Muscle of leg (tissue), 11 donors: ENCODE measurements around the gene CX3CR1. TPM values are rescaled to one million over a fixed set of nuclear protein-coding genes. Genes with fewer than 3 reads are reported as not detected.

ENCODE experiments used
- DNase-seq: peaks from one replicate; pipeline ENCODE4 v3.0.0; 2013
- H3K27ac ChIP-seq: one replicate; pipeline ENCODE4 v1.5.1; 2013; ENCODE audit warnings: mild to moderate bottlenecking, low read length, control low read depth
- H3K27me3 ChIP-seq: one replicate; pipeline ENCODE4 v1.6.1; 2013; ENCODE audit warnings: low read length; ENCODE audit not compliant: control insufficient read depth, insufficient read depth
- H3K36me3 ChIP-seq: one replicate; pipeline ENCODE4 v1.6.1; 2013; ENCODE audit warnings: low read length; ENCODE audit not compliant: control insufficient read depth, insufficient read depth
- H3K4me1 ChIP-seq: one replicate; pipeline ENCODE4 v1.6.1; 2013; ENCODE audit warnings: low read length; ENCODE audit not compliant: control insufficient read depth, insufficient read depth
- H3K4me3 ChIP-seq: one replicate; pipeline ENCODE4 v1.5.1; 2013; ENCODE audit warnings: low read length, control low read depth
- H3K9me3 ChIP-seq: replicated peaks from 2 replicates; pipeline ENCODE4 v1.6.1; 2013; ENCODE audit warnings: low read depth, low read length; ENCODE audit not compliant: control insufficient read depth
- WGBS: methylation state at CpG from one replicate; pipeline ENCODE4 v1.1.5; 2013; ENCODE audit warnings: missing lambda C conversion rate; ENCODE audit not compliant: insufficient coverage; 5-methylcytosine and 5-hydroxymethylcytosine counted together
- polyA plus RNA-seq, 8 donors: library from polyadenylated mRNA; unstranded; fragments of 120-200 nt; gene quantifications; one replicate each; pipeline versions ENCODE4 v1.2.1 to v1.2.3, GENCODE V29; 2013; ENCODE audit warnings: inconsistent platforms in 1 of 8, low replicate concordance in 1 of 8; ENCODE audit not compliant: insufficient read length in 8 of 8, insufficient read depth in 1 of 8
- total RNA-seq: library from RNA; stranded (reverse); fragments of 120-200 nt; gene quantifications from one replicate; pipeline ENCODE4 v1.2.4, GENCODE V29; 2013

Gene CX3CR1
- total and polyA plus RNA-seq, 9 donors = 1.5 to 5.7 (median 3.9) TPM

DNA sequence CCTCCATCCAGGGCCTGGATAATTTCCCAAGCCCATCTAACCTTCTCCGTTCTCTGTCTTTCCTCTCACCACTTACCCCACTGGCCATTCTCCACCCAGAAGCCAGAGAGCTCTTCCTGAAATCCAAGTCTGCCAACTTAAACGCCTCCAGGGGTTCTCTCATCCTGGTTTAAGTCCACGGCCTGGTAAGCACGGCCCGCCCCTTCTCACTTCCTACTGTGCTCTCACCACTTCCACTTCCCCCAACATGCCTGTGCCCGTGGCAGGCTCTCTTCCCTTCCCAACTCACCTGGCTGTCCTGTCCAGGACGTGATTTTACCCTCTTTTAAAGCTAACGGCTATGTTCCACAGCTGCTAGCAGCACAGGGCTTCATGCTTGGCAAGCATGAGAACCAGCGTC is 1.7 kb upstream of the CX3CR1 start:
- no peak for DNase-seq
- Histone ChIP-seq H3K36me3 (no peaks in the 10 kb centered on the region), H3K4me3 (no peak overlapping the region), H3K27ac (no peak overlapping the region), H3K27me3 (no peaks in the 10 kb centered on the region), H3K4me1 (peaks cover 16% of the 10 kb centered on the region), H3K9me3 (no peaks in the 10 kb centered on the region)
- 67% methylated on average over 9 of the region's 9 CpGs for WGBS

DNA sequence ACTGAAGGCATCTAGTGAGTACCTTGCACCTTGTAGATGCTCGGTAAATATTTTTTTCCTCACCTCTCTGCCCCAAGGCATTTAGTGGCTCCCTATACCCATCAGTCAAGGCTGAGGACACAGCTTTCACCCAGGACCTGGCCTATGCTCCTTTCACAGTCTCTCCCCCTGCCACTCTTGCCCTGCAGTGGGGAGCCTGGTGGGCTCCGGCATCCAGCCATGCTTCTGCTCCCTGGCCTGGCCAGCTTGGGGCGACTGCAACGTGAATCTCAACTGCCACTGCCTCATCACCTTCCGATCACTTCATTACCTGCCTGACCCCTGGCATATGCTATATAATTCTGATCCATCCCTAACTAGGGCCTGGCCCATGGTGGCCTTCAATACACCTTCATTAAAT is 735 bp upstream of the CX3CR1 start:
- 81% methylated on average over 4 of the region's 5 CpGs for WGBS
- Histone ChIP-seq H3K36me3 (no peaks in the 10 kb centered on the region), H3K9me3 (no peaks in the 10 kb centered on the region), H3K4me3 (no peak overlapping the region), H3K27me3 (no peaks in the 10 kb centered on the region), H3K4me1 (peaks cover 16% of the 10 kb centered on the region), H3K27ac (no peak overlapping the region)
- DNase-seq = no peak

- no CpG with 5 or more reads among the region's 1 CpG for WGBS
- Histone ChIP-seq H3K27me3 (no peaks in the 10 kb centered on the region), H3K4me1 (peaks cover 13% of the 10 kb centered on the region), H3K4me3 (no peak overlapping the region), H3K9me3 (no peaks in the 10 kb centered on the region), H3K36me3 (no peaks in the 10 kb centered on the region), H3K27ac (no peak overlapping the region)
- no peak for DNase-seq
These were observed 1.3 kb downstream of the CX3CR1 start for GRCh38 chr3:39278616-39278935.

GRCh38 chr3:39277893-39278615 is 1.8 kb downstream of the CX3CR1 start:
- no peaks in the 10 kb centered on the region for H3K27me3 ChIP-seq
- no peak overlapping the region for H3K4me3 ChIP-seq
- WGBS = 60% methylated on average over 4 of the region's 5 CpGs
- no peaks in the 10 kb centered on the region for H3K9me3 ChIP-seq
- H3K4me1 ChIP-seq = peaks cover 14% of the 10 kb centered on the region
- no peak for DNase-seq
- H3K36me3 ChIP-seq = no peaks in the 10 kb centered on the region
- no peak overlapping the region for H3K27ac ChIP-seq

GRCh38 chr3:39276746-39277145 is 3.1 kb downstream of the CX3CR1 start:
- Histone ChIP-seq H3K4me1 (peaks cover 16% of the 10 kb centered on the region), H3K9me3 (no peaks in the 10 kb centered on the region), H3K27ac (no peak overlapping the region), H3K27me3 (no peaks in the 10 kb centered on the region), H3K4me3 (no peak overlapping the region), H3K36me3 (no peaks in the 10 kb centered on the region)
- no peak for DNase-seq

DNA sequence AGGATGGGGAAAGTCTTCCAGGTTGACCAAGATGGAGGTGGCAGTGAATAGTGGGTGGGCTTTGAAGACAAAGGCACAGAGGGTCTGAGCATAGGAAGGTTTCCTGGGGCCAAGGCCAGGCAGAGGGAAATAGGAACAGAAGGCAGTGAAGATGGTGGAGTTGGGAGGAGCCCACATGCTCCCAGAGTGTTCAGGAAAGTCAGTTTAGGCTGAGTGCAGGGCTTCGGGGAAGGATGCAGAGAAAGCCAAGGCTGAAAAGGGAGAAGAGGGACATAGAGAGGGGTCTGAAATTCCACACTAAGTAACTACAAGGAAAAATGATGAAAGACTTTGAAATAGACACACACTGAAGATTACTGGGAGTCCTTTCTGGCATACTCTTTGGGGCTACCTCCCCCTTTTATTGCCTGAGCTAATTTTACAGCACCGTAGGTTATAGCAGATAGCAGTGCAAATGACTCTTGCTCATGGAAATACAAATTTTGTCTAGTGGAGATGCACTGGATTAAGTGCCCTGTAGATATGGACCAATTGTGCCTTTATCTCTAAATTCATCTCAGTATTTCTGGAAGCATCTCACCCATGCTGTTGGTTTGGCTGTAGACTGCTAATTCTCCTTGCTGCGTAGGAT is 3.8 kb downstream of the CX3CR1 start:
- Histone ChIP-seq H3K27ac (no peak overlapping the region), H3K4me3 (no peak overlapping the region), H3K4me1 (peaks cover 19% of the 10 kb centered on the region), H3K27me3 (no peaks in the 10 kb centered on the region), H3K9me3 (no peaks in the 10 kb centered on the region), H3K36me3 (no peaks in the 10 kb centered on the region)
- no peak for DNase-seq
- WGBS = no CpG with 5 or more reads among the region's 3 CpGs

GRCh38 chr3:39275052-39275451 is 4.8 kb downstream of the CX3CR1 start:
- peaks cover 11% of the 10 kb centered on the region for H3K4me1 ChIP-seq

GRCh38 chr3:39273119-39273518 is 6.7 kb downstream of the CX3CR1 start:
- WGBS = no CpG with 5 or more reads among the region's 3 CpGs
- DNase-seq = no peak
- no peak overlapping the region for H3K4me3 ChIP-seq

More at GRCh38 chr3:39275052-39275451, 4.8 kb downstream of the CX3CR1 start:
- WGBS = no CpG with 5 or more reads among the region's 3 CpGs
- no peaks in the 10 kb centered on the region for H3K27me3 ChIP-seq
- no peaks in the 10 kb centered on the region for H3K9me3 ChIP-seq
- H3K4me3 ChIP-seq = no peak overlapping the region
- no peak for DNase-seq
- H3K27ac ChIP-seq = no peak overlapping the region
- H3K36me3 ChIP-seq = no peaks in the 10 kb centered on the region

GRCh38 chr3:39272191-39272590 is 7.6 kb downstream of the CX3CR1 start:
- peak; percentile 28 for DNase-seq
- H3K4me3 ChIP-seq = no peak overlapping the region
- H3K27ac ChIP-seq = no peak overlapping the region
- H3K9me3 ChIP-seq = no peaks in the 10 kb centered on the region
- H3K36me3 ChIP-seq = no peaks in the 10 kb centered on the region
- WGBS = 67% methylated on average over 1 of the region's 2 CpGs
- no peaks in the 10 kb centered on the region for H3K27me3 ChIP-seq
- H3K4me1 ChIP-seq = peaks cover 18% of the 10 kb centered on the region

More at GRCh38 chr3:39273119-39273518, 6.7 kb downstream of the CX3CR1 start:
- Histone ChIP-seq H3K27ac (no peak overlapping the region), H3K4me1 (peaks cover 13% of the 10 kb centered on the region), H3K27me3 (no peaks in the 10 kb centered on the region), H3K36me3 (no peaks in the 10 kb centered on the region), H3K9me3 (no peaks in the 10 kb centered on the region)

- H3K9me3 ChIP-seq = no peaks in the 10 kb centered on the region
- no peak for DNase-seq
- H3K27ac ChIP-seq = no peak overlapping the region
- no peaks in the 10 kb centered on the region for H3K36me3 ChIP-seq
- no peaks in the 10 kb centered on the region for H3K27me3 ChIP-seq
- peaks cover 18% of the 10 kb centered on the region for H3K4me1 ChIP-seq
- H3K4me3 ChIP-seq = no peak overlapping the region
- 96% methylated on average over 4 of the region's 6 CpGs for WGBS
These were observed 8.4 kb downstream of the CX3CR1 start for GRCh38 chr3:39271363-39271914.
